ENCODE data around the gene ABCB1. TPM values are rescaled to one million over a fixed set of nuclear protein-coding genes. Genes with fewer than 3 reads are reported as not detected.

ABCB1 gene
- total and polyA plus RNA-seq, 2 of the 13 experiments (the other 11 are each of a cell fraction or from before 2014, with no cell fraction given): 42.8 to 52.6 TPM

DNA sequence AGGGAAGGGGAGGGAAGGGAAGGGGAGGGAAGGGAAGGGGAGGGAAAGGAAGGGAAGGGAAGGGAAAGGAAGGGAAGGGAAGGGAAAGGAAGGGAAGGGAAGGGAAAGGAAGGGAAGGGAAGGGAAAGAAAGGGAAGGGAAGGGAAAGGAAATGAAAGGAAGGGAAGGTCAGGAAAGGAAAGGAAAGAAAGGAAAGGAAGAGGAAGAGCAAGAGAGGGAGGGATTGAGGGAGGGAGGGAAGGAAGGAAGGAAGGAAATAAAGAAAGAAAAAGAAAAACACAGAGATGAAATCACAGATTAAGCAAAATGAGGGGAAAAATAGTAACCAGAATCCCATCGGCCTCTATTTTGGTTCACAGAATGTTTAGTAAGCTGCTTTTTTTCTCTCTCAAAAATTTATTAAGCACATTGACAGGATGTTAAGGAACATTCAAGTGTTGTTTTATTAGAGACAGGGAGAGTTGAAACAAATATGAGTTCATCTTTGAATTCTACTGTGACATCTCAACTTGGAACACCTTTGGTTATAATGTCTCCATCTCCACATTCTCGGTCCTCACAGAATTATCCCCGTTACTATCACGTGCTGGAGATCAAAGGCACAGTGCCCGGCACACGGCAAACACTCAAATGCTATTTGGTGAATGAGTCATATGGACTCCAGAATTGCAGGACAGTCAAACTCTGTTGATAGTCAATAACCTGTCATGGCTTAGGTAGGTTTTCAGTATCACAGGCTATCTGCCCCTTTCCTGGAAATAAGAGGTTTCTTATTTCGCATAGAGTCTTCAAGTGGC is 52.4 kb downstream of the ABCB1 start (continued):
- TF ChIP-seq, protein P1, sequence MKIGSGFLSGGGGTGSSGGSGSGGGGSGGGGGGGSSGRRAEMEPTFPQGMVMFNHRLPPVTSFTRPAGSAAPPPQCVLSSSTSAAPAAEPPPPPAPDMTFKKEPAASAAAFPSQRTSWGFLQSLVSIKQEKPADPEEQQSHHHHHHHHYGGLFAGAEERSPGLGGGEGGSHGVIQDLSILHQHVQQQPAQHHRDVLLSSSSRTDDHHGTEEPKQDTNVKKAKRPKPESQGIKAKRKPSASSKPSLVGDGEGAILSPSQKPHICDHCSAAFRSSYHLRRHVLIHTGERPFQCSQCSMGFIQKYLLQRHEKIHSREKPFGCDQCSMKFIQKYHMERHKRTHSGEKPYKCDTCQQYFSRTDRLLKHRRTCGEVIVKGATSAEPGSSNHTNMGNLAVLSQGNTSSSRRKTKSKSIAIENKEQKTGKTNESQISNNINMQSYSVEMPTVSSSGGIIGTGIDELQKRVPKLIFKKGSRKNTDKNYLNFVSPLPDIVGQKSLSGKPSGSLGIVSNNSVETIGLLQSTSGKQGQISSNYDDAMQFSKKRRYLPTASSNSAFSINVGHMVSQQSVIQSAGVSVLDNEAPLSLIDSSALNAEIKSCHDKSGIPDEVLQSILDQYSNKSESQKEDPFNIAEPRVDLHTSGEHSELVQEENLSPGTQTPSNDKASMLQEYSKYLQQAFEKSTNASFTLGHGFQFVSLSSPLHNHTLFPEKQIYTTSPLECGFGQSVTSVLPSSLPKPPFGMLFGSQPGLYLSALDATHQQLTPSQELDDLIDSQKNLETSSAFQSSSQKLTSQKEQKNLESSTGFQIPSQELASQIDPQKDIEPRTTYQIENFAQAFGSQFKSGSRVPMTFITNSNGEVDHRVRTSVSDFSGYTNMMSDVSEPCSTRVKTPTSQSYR (CRISPR knock-in tag; IDR thresholded peaks at IDR 0.05; ENCODE audit: borderline replicate concordance): no peak
- TF ChIP-seq FIP1L1 (IDR thresholded peaks at IDR 0.05; ENCODE audit: borderline replicate concordance, insufficient read depth, low read depth, low read length) (no peak), ZNF230 (CRISPR knock-in tag; IDR thresholded peaks at IDR 0.05) (no peak), KMT2A (CRISPR knock-in tag; IDR thresholded peaks at IDR 0.05) (no peak), CAMTA2 (CRISPR knock-in tag; IDR thresholded peaks at IDR 0.05; ENCODE audit: borderline replicate concordance) (no peak), ZFY (CRISPR knock-in tag; IDR thresholded peaks at IDR 0.05) (no peak), MED13 (CRISPR knock-in tag; IDR thresholded peaks at IDR 0.05) (no peak), NFKB2 (CRISPR knock-in tag; IDR thresholded peaks at IDR 0.05; ENCODE audit: borderline replicate concordance) (no peak), ZNF713 (CRISPR knock-in tag; IDR thresholded peaks at IDR 0.05) (no peak), ADNP (CRISPR knock-in tag; IDR thresholded peaks at IDR 0.05) (no peak), ZBTB7B (CRISPR knock-in tag; IDR thresholded peaks at IDR 0.05) (no peak), HMG20A (CRISPR knock-in tag; IDR thresholded peaks at IDR 0.05; ENCODE audit: borderline replicate concordance) (peak; percentile 85), TBX3 (IDR thresholded peaks at IDR 0.05; ENCODE audit: borderline replicate concordance) (no peak; the same call in 1 of the 2 replicates)
- TF ChIP-seq, protein P2, sequence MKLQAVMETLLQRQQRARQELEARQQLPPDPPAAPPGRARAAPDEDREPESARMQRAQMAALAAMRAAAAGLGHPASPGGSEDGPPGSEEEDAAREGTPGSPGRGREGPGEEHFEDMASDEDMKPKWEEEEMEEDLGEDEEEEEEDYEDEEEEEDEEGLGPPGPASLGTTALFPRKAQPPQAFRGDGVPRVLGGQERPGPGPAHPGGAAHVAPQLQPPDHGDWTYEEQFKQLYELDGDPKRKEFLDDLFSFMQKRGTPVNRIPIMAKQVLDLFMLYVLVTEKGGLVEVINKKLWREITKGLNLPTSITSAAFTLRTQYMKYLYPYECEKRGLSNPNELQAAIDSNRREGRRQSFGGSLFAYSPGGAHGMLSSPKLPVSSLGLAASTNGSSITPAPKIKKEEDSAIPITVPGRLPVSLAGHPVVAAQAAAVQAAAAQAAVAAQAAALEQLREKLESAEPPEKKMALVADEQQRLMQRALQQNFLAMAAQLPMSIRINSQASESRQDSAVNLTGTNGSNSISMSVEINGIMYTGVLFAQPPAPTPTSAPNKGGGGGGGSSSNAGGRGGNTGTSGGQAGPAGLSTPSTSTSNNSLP (IDR thresholded peaks at IDR 0.05; ENCODE audit: low read depth, low read length): peak; percentile 71; the same call in 1 of the 2 replicates
- TF ChIP-seq, protein P3, sequence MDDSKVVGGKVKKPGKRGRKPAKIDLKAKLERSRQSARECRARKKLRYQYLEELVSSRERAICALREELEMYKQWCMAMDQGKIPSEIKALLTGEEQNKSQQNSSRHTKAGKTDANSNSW (CRISPR knock-in tag; IDR thresholded peaks at IDR 0.05; ENCODE audit: borderline replicate concordance): no peak
- TF ChIP-seq, protein P4, sequence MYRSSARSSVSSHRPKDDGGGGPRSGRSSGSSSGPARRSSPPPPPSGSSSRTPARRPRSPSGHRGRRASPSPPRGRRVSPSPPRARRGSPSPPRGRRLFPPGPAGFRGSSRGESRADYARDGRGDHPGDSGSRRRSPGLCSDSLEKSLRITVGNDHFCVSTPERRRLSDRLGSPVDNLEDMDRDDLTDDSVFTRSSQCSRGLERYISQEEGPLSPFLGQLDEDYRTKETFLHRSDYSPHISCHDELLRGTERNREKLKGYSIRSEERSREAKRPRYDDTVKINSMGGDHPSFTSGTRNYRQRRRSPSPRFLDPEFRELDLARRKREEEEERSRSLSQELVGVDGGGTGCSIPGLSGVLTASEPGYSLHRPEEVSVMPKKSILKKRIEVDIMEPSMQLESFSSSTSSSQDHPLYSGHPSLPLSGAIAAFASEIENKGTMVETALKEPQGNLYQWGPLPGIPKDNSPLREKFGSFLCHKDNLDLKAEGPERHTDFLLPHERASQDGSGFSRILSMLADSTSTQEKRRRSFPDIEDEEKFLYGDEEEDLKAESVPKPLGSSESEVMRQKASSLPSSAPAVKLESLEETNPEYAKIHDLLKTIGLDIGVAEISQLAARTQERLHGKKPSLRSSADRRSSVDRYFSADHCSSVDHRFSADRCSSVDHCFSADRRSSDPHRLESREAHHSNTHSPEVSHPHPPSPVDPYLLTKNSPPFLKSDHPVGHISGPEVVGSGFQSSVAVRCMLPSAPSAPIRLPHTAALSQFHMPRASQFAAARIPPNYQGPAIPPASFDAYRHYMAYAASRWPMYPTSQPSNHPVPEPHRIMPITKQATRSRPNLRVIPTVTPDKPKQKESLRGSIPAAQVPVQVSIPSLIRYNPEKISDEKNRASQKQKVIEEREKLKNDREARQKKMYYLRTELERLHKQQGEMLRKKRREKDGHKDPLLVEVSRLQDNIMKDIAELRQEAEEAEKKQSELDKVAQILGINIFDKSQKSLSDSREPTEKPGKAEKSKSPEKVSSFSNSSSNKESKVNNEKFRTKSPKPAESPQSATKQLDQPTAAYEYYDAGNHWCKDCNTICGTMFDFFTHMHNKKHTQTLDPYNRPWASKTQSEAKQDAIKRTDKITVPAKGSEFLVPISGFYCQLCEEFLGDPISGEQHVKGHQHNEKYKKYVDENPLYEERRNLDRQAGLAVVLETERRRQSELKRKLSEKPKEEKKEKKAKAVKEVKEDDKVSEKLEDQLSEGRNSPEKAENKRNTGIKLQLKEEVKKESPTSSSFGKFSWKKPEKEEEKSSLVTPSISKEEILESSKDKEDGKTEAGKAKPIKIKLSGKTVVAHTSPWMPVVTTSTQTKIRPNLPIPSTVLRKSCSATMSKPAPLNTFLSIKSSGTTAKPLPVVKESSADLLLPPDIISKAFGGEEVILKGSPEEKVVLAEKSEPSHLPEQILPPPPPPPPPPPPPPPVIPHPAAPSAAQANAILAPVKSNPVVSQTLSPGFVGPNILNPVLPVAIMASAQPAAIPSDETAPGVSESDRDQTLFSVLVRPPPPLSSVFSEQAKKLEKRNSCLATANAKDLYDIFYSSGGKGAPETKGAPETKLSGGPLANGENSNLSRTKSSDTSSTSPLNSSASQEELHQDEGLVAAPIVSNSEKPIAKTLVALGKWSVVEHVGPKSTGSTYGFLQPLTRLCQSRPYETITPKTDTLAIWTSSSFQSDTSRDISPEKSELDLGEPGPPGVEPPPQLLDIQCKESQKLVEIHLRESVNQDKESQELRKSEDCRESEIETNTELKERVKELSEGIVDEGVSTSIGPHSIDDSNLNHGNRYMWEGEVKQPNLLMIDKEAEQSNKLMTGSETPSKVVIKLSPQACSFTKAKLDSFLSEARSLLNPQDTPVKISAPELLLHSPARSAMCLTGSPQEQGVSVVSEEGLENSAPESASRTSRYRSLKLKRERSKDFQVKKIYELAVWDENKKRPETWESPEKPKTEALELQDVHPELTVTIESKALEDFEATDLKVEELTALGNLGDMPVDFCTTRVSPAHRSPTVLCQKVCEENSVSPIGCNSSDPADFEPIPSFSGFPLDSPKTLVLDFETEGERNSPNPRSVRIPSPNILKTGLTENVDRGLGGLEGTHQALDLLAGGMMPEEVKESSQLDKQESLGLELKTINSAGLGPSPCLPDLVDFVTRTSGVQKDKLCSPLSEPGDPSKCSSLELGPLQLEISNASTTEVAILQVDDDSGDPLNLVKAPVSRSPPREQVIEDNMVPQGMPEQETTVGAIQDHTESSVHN (CRISPR knock-in tag; IDR thresholded peaks at IDR 0.05): no peak
